Measurements from ENCODE around the gene TRPM4. TPM values are rescaled to one million over a fixed set of nuclear protein-coding genes. Genes with fewer than 3 reads are reported as not detected.
A peak's percentile ranks its signal among the peaks of the same experiment; 100 is the strongest.

TRPM4 gene
- total and polyA plus RNA-seq, 10 of the 15 experiments (the other 5 are each of a cell fraction or from before 2014, with no cell fraction given): 0.10 to 0.64 (median 0.15) TPM; not detected in 7

DNA sequence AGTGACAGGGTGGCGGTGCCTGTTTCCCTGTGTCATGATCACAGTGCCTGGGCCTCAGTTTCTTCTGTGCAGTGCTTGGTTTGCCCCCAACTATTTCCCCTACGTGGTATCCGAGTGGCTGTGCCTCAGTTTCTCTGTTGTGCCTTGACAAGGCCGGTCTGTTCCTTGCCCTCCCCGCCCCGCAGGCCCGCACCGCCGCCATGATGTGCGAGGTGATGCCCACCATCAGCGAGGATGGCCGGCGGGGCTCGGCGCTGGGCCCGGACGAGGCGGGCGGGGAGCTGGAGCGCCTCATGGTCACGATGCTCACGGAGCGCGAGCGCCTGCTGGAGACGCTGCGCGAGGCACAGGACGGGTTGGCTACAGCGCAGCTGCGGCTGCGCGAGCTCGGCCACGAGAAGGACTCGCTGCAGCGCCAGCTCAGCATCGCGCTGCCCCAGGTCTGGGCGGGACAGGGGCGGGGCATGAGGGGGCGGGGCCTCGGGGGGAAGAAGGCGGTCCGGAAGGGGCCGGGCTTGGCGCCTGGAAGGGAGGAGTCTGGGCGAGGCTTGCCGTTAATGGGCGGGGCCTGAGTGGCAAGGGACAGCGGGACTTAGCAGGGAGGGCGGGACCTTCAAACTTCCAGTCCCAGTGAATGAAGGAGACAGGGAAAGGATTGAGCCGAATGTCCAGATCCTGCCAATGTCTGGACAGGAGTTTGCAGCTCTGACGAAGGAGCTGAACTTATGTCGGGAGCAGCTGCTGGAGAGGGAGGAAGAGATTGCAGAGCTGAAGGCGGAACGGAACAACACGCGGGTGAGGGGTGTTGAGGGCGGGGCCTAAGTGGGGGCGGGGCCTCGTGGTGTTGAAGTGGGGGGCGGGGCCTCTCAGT lies 29.7 kb upstream of the TRPM4 start (continued):
- TF ChIP-seq ASH2L (IDR thresholded peaks at IDR 0.05; ENCODE audit: borderline replicate concordance, low read depth): no peak
- TF ChIP-seq, protein P1, sequence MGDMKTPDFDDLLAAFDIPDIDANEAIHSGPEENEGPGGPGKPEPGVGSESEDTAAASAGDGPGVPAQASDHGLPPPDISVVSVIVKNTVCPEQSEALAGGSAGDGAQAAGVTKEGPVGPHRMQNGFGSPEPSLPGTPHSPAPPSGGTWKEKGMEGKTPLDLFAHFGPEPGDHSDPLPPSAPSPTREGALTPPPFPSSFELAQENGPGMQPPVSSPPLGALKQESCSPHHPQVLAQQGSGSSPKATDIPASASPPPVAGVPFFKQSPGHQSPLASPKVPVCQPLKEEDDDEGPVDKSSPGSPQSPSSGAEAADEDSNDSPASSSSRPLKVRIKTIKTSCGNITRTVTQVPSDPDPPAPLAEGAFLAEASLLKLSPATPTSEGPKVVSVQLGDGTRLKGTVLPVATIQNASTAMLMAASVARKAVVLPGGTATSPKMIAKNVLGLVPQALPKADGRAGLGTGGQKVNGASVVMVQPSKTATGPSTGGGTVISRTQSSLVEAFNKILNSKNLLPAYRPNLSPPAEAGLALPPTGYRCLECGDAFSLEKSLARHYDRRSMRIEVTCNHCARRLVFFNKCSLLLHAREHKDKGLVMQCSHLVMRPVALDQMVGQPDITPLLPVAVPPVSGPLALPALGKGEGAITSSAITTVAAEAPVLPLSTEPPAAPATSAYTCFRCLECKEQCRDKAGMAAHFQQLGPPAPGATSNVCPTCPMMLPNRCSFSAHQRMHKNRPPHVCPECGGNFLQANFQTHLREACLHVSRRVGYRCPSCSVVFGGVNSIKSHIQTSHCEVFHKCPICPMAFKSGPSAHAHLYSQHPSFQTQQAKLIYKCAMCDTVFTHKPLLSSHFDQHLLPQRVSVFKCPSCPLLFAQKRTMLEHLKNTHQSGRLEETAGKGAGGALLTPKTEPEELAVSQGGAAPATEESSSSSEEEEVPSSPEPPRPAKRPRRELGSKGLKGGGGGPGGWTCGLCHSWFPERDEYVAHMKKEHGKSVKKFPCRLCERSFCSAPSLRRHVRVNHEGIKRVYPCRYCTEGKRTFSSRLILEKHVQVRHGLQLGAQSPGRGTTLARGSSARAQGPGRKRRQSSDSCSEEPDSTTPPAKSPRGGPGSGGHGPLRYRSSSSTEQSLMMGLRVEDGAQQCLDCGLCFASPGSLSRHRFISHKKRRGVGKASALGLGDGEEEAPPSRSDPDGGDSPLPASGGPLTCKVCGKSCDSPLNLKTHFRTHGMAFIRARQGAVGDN (IDR thresholded peaks at IDR 0.05): peak; percentile 99
- TF ChIP-seq, protein P2, sequence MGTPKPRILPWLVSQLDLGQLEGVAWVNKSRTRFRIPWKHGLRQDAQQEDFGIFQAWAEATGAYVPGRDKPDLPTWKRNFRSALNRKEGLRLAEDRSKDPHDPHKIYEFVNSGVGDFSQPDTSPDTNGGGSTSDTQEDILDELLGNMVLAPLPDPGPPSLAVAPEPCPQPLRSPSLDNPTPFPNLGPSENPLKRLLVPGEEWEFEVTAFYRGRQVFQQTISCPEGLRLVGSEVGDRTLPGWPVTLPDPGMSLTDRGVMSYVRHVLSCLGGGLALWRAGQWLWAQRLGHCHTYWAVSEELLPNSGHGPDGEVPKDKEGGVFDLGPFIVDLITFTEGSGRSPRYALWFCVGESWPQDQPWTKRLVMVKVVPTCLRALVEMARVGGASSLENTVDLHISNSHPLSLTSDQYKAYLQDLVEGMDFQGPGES (IDR thresholded peaks at IDR 0.05): no peak
- no peak for TF ChIP-seq ZNF274 (IDR thresholded peaks at IDR 0.05; ENCODE audit: insufficient read depth, insufficient read length)
- no peak for TF ChIP-seq RBBP5 (conservative IDR thresholded peaks at IDR 0.05)
- TF ChIP-seq, protein P3, sequence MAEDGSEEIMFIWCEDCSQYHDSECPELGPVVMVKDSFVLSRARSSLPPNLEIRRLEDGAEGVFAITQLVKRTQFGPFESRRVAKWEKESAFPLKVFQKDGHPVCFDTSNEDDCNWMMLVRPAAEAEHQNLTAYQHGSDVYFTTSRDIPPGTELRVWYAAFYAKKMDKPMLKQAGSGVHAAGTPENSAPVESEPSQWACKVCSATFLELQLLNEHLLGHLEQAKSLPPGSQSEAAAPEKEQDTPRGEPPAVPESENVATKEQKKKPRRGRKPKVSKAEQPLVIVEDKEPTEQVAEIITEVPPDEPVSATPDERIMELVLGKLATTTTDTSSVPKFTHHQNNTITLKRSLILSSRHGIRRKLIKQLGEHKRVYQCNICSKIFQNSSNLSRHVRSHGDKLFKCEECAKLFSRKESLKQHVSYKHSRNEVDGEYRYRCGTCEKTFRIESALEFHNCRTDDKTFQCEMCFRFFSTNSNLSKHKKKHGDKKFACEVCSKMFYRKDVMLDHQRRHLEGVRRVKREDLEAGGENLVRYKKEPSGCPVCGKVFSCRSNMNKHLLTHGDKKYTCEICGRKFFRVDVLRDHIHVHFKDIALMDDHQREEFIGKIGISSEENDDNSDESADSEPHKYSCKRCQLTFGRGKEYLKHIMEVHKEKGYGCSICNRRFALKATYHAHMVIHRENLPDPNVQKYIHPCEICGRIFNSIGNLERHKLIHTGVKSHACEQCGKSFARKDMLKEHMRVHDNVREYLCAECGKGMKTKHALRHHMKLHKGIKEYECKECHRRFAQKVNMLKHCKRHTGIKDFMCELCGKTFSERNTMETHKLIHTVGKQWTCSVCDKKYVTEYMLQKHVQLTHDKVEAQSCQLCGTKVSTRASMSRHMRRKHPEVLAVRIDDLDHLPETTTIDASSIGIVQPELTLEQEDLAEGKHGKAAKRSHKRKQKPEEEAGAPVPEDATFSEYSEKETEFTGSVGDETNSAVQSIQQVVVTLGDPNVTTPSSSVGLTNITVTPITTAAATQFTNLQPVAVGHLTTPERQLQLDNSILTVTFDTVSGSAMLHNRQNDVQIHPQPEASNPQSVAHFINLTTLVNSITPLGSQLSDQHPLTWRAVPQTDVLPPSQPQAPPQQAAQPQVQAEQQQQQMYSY (CRISPR knock-in tag; IDR thresholded peaks at IDR 0.05): no peak
- peak; percentile 46; the same call in 1 of the 2 replicates for TF ChIP-seq HDGF (IDR thresholded peaks at IDR 0.05)
- TF ChIP-seq, protein P4, sequence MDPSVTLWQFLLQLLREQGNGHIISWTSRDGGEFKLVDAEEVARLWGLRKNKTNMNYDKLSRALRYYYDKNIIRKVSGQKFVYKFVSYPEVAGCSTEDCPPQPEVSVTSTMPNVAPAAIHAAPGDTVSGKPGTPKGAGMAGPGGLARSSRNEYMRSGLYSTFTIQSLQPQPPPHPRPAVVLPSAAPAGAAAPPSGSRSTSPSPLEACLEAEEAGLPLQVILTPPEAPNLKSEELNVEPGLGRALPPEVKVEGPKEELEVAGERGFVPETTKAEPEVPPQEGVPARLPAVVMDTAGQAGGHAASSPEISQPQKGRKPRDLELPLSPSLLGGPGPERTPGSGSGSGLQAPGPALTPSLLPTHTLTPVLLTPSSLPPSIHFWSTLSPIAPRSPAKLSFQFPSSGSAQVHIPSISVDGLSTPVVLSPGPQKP (IDR thresholded peaks at IDR 0.05; ENCODE audit: low read depth, low read length): no peak
- no peak for TF ChIP-seq POLR2AphosphoS5 (IDR thresholded peaks at IDR 0.05; ENCODE audit: low read length)
- no peak for TF ChIP-seq CREM (IDR thresholded peaks at IDR 0.05; ENCODE audit: low read depth)
- 0 out of 2 replicates have a peak, but pooled peaks have one; percentile 24 for TF ChIP-seq BACH1 (IDR thresholded peaks at IDR 0.05; ENCODE audit: borderline replicate concordance)
- TF ChIP-seq NRF1 (conservative IDR thresholded peaks at IDR 0.05; ENCODE audit: low read depth, low read length): peak; percentile 78
- TF ChIP-seq TARDBP (IDR thresholded peaks at IDR 0.05; ENCODE audit: borderline replicate concordance): no peak
- TF ChIP-seq MTA3 (IDR thresholded peaks at IDR 0.05; ENCODE audit: borderline replicate concordance, low read length): no peak
- TF ChIP-seq ZNF217 (IDR thresholded peaks at IDR 0.05): 0 out of 2 replicates have a peak, but pooled peaks have one; percentile 23
- TF ChIP-seq, protein P5, sequence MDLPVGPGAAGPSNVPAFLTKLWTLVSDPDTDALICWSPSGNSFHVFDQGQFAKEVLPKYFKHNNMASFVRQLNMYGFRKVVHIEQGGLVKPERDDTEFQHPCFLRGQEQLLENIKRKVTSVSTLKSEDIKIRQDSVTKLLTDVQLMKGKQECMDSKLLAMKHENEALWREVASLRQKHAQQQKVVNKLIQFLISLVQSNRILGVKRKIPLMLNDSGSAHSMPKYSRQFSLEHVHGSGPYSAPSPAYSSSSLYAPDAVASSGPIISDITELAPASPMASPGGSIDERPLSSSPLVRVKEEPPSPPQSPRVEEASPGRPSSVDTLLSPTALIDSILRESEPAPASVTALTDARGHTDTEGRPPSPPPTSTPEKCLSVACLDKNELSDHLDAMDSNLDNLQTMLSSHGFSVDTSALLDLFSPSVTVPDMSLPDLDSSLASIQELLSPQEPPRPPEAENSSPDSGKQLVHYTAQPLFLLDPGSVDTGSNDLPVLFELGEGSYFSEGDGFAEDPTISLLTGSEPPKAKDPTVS (IDR thresholded peaks at IDR 0.05; ENCODE audit: low read depth, low read length): no peak
